ENCODE data around the gene GLB1L. TPM values are rescaled to one million over a fixed set of nuclear protein-coding genes. Genes with fewer than 3 reads are reported as not detected.

Gene GLB1L
- total and polyA plus RNA-seq, 2 of the 8 experiments (the other 6 are each of a cell fraction or from before 2014, with no cell fraction given) = 3.7 to 4.0 TPM

- TF ChIP-seq YY1 (IDR thresholded peaks at IDR 0.05; ENCODE audit: low read depth, low read length) = no peak
- TF ChIP-seq CHD1 (IDR thresholded peaks at IDR 0.05; ENCODE audit: low read depth, low read length) = no peak
- no peak for TF ChIP-seq PHF8 (conservative IDR thresholded peaks at IDR 0.05; ENCODE audit: low read depth, low read length)
- TF ChIP-seq GABPA (IDR thresholded peaks at IDR 0.05; ENCODE audit: borderline replicate concordance, insufficient read depth, low read length) = 0 out of 2 replicates have a peak, but pooled peaks have one; percentile 69
- TF ChIP-seq TAF1 (IDR thresholded peaks at IDR 0.05; ENCODE audit: low read depth, low read length) = no peak
- no peak for TF ChIP-seq BRCA1 (IDR thresholded peaks at IDR 0.05; ENCODE audit: low read depth, low read length)
- no peak for TF ChIP-seq JUND (IDR thresholded peaks at IDR 0.05; ENCODE audit: low read length)
- no peak for TF ChIP-seq TAF7 (optimal IDR thresholded peaks at IDR 0.05; ENCODE audit: borderline replicate concordance, low read depth, low read length)
- no peak for TF ChIP-seq KDM4A (IDR thresholded peaks at IDR 0.05; ENCODE audit: low read depth, low read length, severe bottlenecking)
- no peak for TF ChIP-seq GTF2F1 (IDR thresholded peaks at IDR 0.05; ENCODE audit: borderline replicate concordance, low read depth, low read length)
- TF ChIP-seq TEAD4 (IDR thresholded peaks at IDR 0.05; ENCODE audit: low read depth, low read length) = no peak
- TF ChIP-seq SUZ12 (IDR thresholded peaks at IDR 0.05; ENCODE audit: low read length) = peak; percentile 54; the same call in 1 of the 2 replicates
- no peak for TF ChIP-seq MAX (IDR thresholded peaks at IDR 0.05)
- no peak for TF ChIP-seq CTBP2 (IDR thresholded peaks at IDR 0.05; ENCODE audit: borderline replicate concordance, insufficient read depth, insufficient read length, low read length)
- TF ChIP-seq POLR2A (IDR thresholded peaks at IDR 0.05; ENCODE audit: control extremely low read depth in 1 of 2, low read depth in 2 of 2, low read length in 2 of 2) = no peak
- no peak for TF ChIP-seq SIRT6 (IDR thresholded peaks at IDR 0.05; ENCODE audit: low read length)
- TF ChIP-seq ASH2L (IDR thresholded peaks at IDR 0.05; ENCODE audit: low read length) = peak; percentile 0
- no peak for TF ChIP-seq USF2 (IDR thresholded peaks at IDR 0.05; ENCODE audit: low read length)
- TF ChIP-seq RAD21 (IDR thresholded peaks at IDR 0.05 in 1 of 2, conservative IDR thresholded peaks at IDR 0.05 in 1 of 2; ENCODE audit: low read depth in 2 of 2, low read length in 2 of 2) = no peak
- TF ChIP-seq CBX5 (IDR thresholded peaks at IDR 0.05; ENCODE audit: low read depth, low read length) = no peak
- peak; percentile 73 for TF ChIP-seq SAP30 (IDR thresholded peaks at IDR 0.05; ENCODE audit: insufficient read depth, insufficient replicate concordance, low read length)
- no peak for TF ChIP-seq HDAC6 (IDR thresholded peaks at IDR 0.05; ENCODE audit: low read depth, low read length)
- no peak for TF ChIP-seq POU5F1 (IDR thresholded peaks at IDR 0.05; ENCODE audit: low read depth, low read length)
- no peak for TF ChIP-seq RNF2 (IDR thresholded peaks at IDR 0.05; ENCODE audit: borderline replicate concordance, low read depth, low read length, missing control alignments, poor library complexity, severe bottlenecking)
Observed at GRCh38 chr2:219218217-219218731, 27.0 kb downstream of the GLB1L start (continued).
